ENCODE measurements around the gene NRXN3. TPM values are rescaled to one million over a fixed set of nuclear protein-coding genes. Genes with fewer than 3 reads are reported as not detected.

The NRXN3 gene
- total and polyA plus RNA-seq, 2 experiments from 2014 or later, result 1.0 to 1.8 TPM

- DNase-seq (ENCODE audit: low spot score) (no peak), ATAC-seq (no peak)
- Histone ChIP-seq H3K9me2 (ENCODE audit: insufficient read depth) (no peaks in the 10 kb centered on the region), H2AFZ (no peak overlapping the region), H3K36me3 (ENCODE audit: insufficient read depth) (no peaks in the 10 kb centered on the region), H3K4me3 (no peak overlapping the region), H3K4me2 (no peak overlapping the region), H3F3A (replicated peaks; ENCODE audit: low read depth) (no peaks in the 10 kb centered on the region), H3K27me3 (ENCODE audit: insufficient read depth) (no peaks in the 10 kb centered on the region), H3K79me2 (replicated peaks; ENCODE audit: insufficient read depth) (no peaks in the 10 kb centered on the region), H3K27ac (ENCODE audit: low read depth) (no peak overlapping the region), H3K4me1 (ENCODE audit: insufficient read depth) (no peaks in the 10 kb centered on the region), H4K20me1 (replicated peaks; ENCODE audit: insufficient read depth) (no peaks in the 10 kb centered on the region)
- no peak overlapping the region for H3K27ac Mint-ChIP-seq
- peaks cover 8% of the 10 kb centered on the region; the same call in 2 of the 3 replicates for H3K4me1 Mint-ChIP-seq
- no peak for TF ChIP-seq ZNF114 (CRISPR knock-in tag; IDR thresholded peaks at IDR 0.05)
- no peak for TF ChIP-seq NANOG (IDR thresholded peaks at IDR 0.05; ENCODE audit: borderline replicate concordance)
- TF ChIP-seq CREB1 (CRISPR knock-in tag; IDR thresholded peaks at IDR 0.05; ENCODE audit: low read depth), result no peak
- TF ChIP-seq REST (IDR thresholded peaks at IDR 0.05; ENCODE audit: unreplicated experiment), result no peak
- no peak for TF ChIP-seq JUNB (IDR thresholded peaks at IDR 0.05; ENCODE audit: unreplicated experiment)
- TF ChIP-seq STAT1 (IDR thresholded peaks at IDR 0.05; ENCODE audit: unreplicated experiment), result no peak
- no peak for TF ChIP-seq POLR2AphosphoS5 (IDR thresholded peaks at IDR 0.05; ENCODE audit: low read depth)
- no peak for TF ChIP-seq EZH2phosphoT487 (IDR thresholded peaks at IDR 0.05; ENCODE audit: unreplicated experiment)
- no peaks in the 10 kb centered on the region for H3K9me3 Mint-ChIP-seq
- no peaks in the 10 kb centered on the region for H3K27me3 Mint-ChIP-seq (ENCODE audit: insufficient read depth, low read depth, poor library complexity)
- H3K36me3 Mint-ChIP-seq (ENCODE audit: low read depth), result no peaks in the 10 kb centered on the region
- no peak overlapping the region for H3K4me3 Mint-ChIP-seq
These were observed 1444.3 kb downstream of the NRXN3 start for GRCh38 chr14:79614448-79614847.

- Histone ChIP-seq H3K9me2 (ENCODE audit: insufficient read depth) (no peaks in the 10 kb centered on the region), H3K4me3 (no peak overlapping the region), H3K4me1 (ENCODE audit: insufficient read depth) (no peaks in the 10 kb centered on the region), H3K4me2 (no peak overlapping the region), H4K20me1 (replicated peaks; ENCODE audit: insufficient read depth) (no peaks in the 10 kb centered on the region), H3K79me2 (replicated peaks; ENCODE audit: insufficient read depth) (no peaks in the 10 kb centered on the region), H3K27ac (ENCODE audit: low read depth) (no peak overlapping the region), H3K27me3 (ENCODE audit: insufficient read depth) (no peaks in the 10 kb centered on the region), H3K36me3 (ENCODE audit: insufficient read depth) (no peaks in the 10 kb centered on the region), H3F3A (replicated peaks; ENCODE audit: low read depth) (no peaks in the 10 kb centered on the region), H2AFZ (no peak overlapping the region)
- ATAC-seq, result no peak
- H3K4me1 Mint-ChIP-seq, result no peaks in the 10 kb centered on the region
- no peak overlapping the region for H3K4me3 Mint-ChIP-seq
- H3K9me3 Mint-ChIP-seq, result 0 out of 3 replicates have a peak, but pooled peaks cover 2% of the 10 kb centered on the region
- 0 out of 3 replicates have a peak, but pooled peaks cover 2% of the 10 kb centered on the region for H3K36me3 Mint-ChIP-seq (ENCODE audit: low read depth)
- H3K27me3 Mint-ChIP-seq (ENCODE audit: insufficient read depth, low read depth, poor library complexity), result peaks cover 2% of the 10 kb centered on the region
- no peak for DNase-seq (ENCODE audit: low spot score)
- TF ChIP-seq REST (IDR thresholded peaks at IDR 0.05; ENCODE audit: unreplicated experiment) (no peak), JUNB (IDR thresholded peaks at IDR 0.05; ENCODE audit: unreplicated experiment) (no peak), ZNF114 (CRISPR knock-in tag; IDR thresholded peaks at IDR 0.05) (no peak)
- no peak overlapping the region for H3K27ac Mint-ChIP-seq
These were observed 1456.9 kb downstream of the NRXN3 start for GRCh38 chr14:79627058-79627457.

All from GM23338 (cell line).